Endodermal cell (in vitro differentiated cells): ENCODE results near the gene TTC24. TPM values are rescaled to one million over a fixed set of nuclear protein-coding genes. Genes with fewer than 3 reads are reported as not detected.
"Not testable (repeated sequence)": the region's sequence is repeated elsewhere in the genome, so short reads cannot be mapped to it uniquely, and the experiment has no call there.

Experiments
- DNase-seq: peaks from one replicate; pipeline ENCODE4 v3.0.0-alpha.2; 2017
- H3K27ac ChIP-seq: 2 replicates; pipeline ENCODE4 v1.5.1; 2013; ENCODE audit warnings: mild to moderate bottlenecking, low read depth, low read length, moderate library complexity
- H3K27me3 ChIP-seq: 2 replicates; pipeline ENCODE4 v1.6.1; 2013; ENCODE audit warnings: mild to moderate bottlenecking, low read length, moderate library complexity; ENCODE audit not compliant: insufficient read depth, control insufficient read depth, poor library complexity, severe bottlenecking
- H3K36me3 ChIP-seq: 2 replicates; pipeline ENCODE4 v1.7.0; 2013; ENCODE audit warnings: mild to moderate bottlenecking, low read length, moderate library complexity; ENCODE audit not compliant: control insufficient read depth, insufficient read depth
- H3K4me1 ChIP-seq: one replicate; pipeline ENCODE4 v1.7.0; 2013; ENCODE audit warnings: low read length; ENCODE audit not compliant: control insufficient read depth, insufficient read depth
- H3K4me3 ChIP-seq: 2 replicates; pipeline ENCODE4 v1.5.1; 2013; ENCODE audit warnings: mild to moderate bottlenecking, low read length, moderate library complexity
- H3K9ac ChIP-seq: 2 replicates; pipeline ENCODE4 v1.6.1; 2013; ENCODE audit warnings: mild to moderate bottlenecking, low read length, moderate library complexity; ENCODE audit not compliant: poor library complexity, severe bottlenecking; ENCODE audit errors: extremely low read depth
- H3K9me3 ChIP-seq: 2 replicates; pipeline ENCODE4 v1.6.1; 2013; ENCODE audit warnings: mild to moderate bottlenecking, low read length, moderate library complexity; ENCODE audit not compliant: control insufficient read depth
- H3K27ac Mint-ChIP-seq: 2 replicates; pipeline ENCODE4 v1.8.0; 2020; ENCODE audit warnings: mixed read lengths
- H3K27me3 Mint-ChIP-seq: 2 replicates; pipeline ENCODE4 v1.8.0; 2021; ENCODE audit warnings: mild to moderate bottlenecking, mixed read lengths; ENCODE audit not compliant: insufficient read depth
- H3K36me3 Mint-ChIP-seq: 2 replicates; pipeline ENCODE4 v1.8.0; 2020; ENCODE audit warnings: low read depth, mixed read lengths
- H3K4me1 Mint-ChIP-seq: 2 replicates; pipeline ENCODE4 v1.8.0; 2020; ENCODE audit warnings: mixed read lengths
- H3K4me3 Mint-ChIP-seq: 2 replicates; pipeline ENCODE4 v1.8.0; 2020; ENCODE audit warnings: mild to moderate bottlenecking, moderate library complexity, mixed read lengths
- H3K9me3 Mint-ChIP-seq: 2 replicates; pipeline ENCODE4 v1.8.0; 2020; ENCODE audit warnings: mild to moderate bottlenecking, mixed read lengths
- CTCF ChIP-seq: fragments of 200-600 bp; sonication (generic); conservative IDR thresholded peaks from 2 replicates; pipeline ENCODE4 v1.5.0; 2021; ENCODE audit warnings: antibody characterized with exemption, mild to moderate bottlenecking
- WGBS, 2 experiments: methylation state at CpG; one replicate each; pipeline versions ENCODE4 v1.1.5 to v1.1.7; 2013; ENCODE audit warnings: missing lambda C conversion rate in 2 of 2, mixed read lengths in 1 of 2; ENCODE audit not compliant: insufficient coverage in 1 of 2, insufficient read length in 1 of 2; 5-methylcytosine and 5-hydroxymethylcytosine counted together
- total RNA-seq, 2 donors: library from RNA; stranded (reverse); fragmentation: NEBNext Ultra II Directional in 1 of 2; extraction: Animal tissue kit (Norgen Biotek cat#: 25700) in 1 of 2; gene quantifications; 2 replicates in 1 of 2; 3 replicates in 1 of 2; pipeline ENCODE4 v1.2.1, GENCODE V29; 2021

TTC24 gene
- total RNA-seq, 2 donors from 2014 or later, result not detected

- Mint-ChIP-seq H3K4me3 (no peak overlapping the region), H3K4me1 (no peaks in the 10 kb centered on the region), H3K27me3 (no peaks in the 10 kb centered on the region), H3K27ac (no peak overlapping the region), H3K9me3 (no peaks in the 10 kb centered on the region), H3K36me3 (peaks cover 27% of the 10 kb centered on the region)
- no peak for DNase-seq
- WGBS, 2 experiments, result 93 to 100% methylated on average over 6 of the region's 6 CpGs
- H3K9me3 ChIP-seq, result no peaks in the 10 kb centered on the region
- no peaks in the 10 kb centered on the region for H3K4me1 ChIP-seq
- no peak overlapping the region for H3K27ac ChIP-seq
- H3K4me3 ChIP-seq, result no peak overlapping the region
- peaks cover 76% of the 10 kb centered on the region for H3K36me3 ChIP-seq
- H3K9ac ChIP-seq, result no peak overlapping the region
- TF ChIP-seq CTCF, result no peak
- no peaks in the 10 kb centered on the region for H3K27me3 ChIP-seq
Observed at GRCh38 chr1:156551869-156552268, 27.7 kb upstream of the TTC24 start.

DNA sequence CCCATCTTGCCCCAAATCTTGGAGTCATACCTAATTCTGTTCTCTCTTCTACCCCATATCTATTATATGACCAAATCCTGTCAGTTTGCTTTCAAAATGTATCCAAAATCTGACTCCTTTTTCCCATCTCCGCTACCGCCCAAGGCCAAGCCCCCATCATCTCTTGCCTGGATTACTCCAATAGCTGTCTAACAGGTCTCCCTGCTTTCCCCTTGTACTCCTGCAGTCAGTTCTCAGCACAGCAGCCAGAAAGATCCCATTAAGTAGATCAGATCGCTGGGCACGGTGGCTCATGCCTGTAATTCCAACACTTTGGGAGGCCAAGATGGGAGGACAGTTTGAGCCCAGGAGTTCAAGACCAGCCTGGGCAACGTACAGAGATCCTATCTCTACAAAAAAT, 27.0 kb upstream of the TTC24 start:
- H3K36me3 Mint-ChIP-seq, result peaks cover 25% of the 10 kb centered on the region
- H3K9me3 ChIP-seq, result no peaks in the 10 kb centered on the region

DNA sequence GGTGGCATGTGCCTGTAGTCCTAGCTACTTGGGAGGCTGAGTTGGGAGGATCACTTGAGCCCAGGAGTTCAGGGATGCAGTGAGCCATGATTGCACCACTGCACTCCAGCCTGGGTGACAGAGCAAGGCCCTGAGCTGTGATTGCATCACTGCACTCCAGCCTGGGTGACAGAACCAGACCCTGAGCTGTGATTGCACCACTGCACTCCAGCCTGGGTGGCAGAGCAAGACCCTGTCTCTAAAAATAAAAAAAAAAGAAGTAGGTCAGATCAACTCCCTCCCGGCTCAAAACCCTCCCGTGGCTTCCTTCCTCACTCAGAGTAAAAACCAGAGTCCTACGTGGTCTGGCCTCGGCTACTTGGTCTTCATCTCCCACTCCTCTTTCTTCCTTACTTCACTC, 26.6 kb upstream of the TTC24 start:
- not testable (repeated sequence) for H3K9me3 Mint-ChIP-seq, H3K27me3 Mint-ChIP-seq, H3K4me3 Mint-ChIP-seq, H3K27ac Mint-ChIP-seq, H3K27me3 ChIP-seq, H3K4me1 Mint-ChIP-seq, DNase-seq, H3K4me3 ChIP-seq, H3K27ac ChIP-seq, H3K4me1 ChIP-seq, H3K9me3 ChIP-seq, H3K9ac ChIP-seq
- H3K36me3 ChIP-seq, result peaks cover 66% of the 10 kb centered on the region
- 95 to 100% methylated on average over 3 to 4 of the region's 4 CpGs for WGBS, 2 experiments
- peaks cover 22% of the 10 kb centered on the region for H3K36me3 Mint-ChIP-seq

More for the DNA sequence above, 27.0 kb upstream of the TTC24 start:
- no peak overlapping the region for H3K4me3 Mint-ChIP-seq
- H3K9ac ChIP-seq, result no peak overlapping the region
- no peaks in the 10 kb centered on the region for H3K4me1 Mint-ChIP-seq
- H3K27me3 Mint-ChIP-seq, result no peaks in the 10 kb centered on the region
- no peak for DNase-seq
- WGBS, 2 experiments, result 75 to 77% methylated on average over 5 of the region's 5 CpGs
- TF ChIP-seq CTCF, result no peak
- peaks cover 70% of the 10 kb centered on the region for H3K36me3 ChIP-seq
- H3K4me3 ChIP-seq, result no peak overlapping the region
- H3K4me1 ChIP-seq, result no peaks in the 10 kb centered on the region
- H3K27ac Mint-ChIP-seq, result no peak overlapping the region
- no peak overlapping the region for H3K27ac ChIP-seq
- no peaks in the 10 kb centered on the region for H3K27me3 ChIP-seq
- no peaks in the 10 kb centered on the region for H3K9me3 Mint-ChIP-seq

DNA sequence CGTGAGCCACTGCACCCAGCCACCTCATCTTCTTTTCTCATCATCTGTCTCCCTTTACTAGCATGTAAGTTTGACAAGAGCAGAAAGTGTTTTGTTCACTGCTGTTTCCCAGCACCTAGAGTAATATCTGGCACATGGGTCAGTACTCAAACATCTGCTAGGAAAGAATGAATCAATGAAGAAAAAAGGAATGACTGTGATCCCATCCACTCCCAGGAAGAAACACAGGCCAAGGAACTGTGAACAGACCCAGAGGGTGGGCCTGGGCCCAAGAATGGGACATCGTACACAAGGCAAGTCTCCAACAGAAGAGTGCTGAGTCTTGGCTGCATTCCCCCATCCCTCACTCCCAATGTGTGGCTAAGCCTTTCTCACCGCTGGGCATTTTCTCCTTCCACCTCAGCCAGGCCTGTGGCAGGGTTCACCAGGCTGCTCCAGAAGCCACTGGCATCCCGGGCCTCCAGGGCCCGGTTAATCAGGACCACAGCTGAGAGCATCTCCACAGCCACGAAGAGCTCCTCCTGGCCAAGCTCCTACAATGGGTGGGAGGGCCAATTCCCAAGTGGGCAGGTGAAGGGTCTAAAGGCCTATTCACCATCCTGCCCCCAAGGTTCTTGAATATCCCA, 25.6 kb upstream of the TTC24 start:
- Mint-ChIP-seq H3K27ac (no peak overlapping the region), H3K36me3 (peaks cover 19% of the 10 kb centered on the region), H3K4me3 (no peak overlapping the region), H3K9me3 (no peaks in the 10 kb centered on the region), H3K27me3 (no peaks in the 10 kb centered on the region), H3K4me1 (no peaks in the 10 kb centered on the region)
- WGBS, 2 experiments, result 93 to 96% methylated on average over 4 to 6 of the region's 6 CpGs
- H3K36me3 ChIP-seq, result peaks cover 57% of the 10 kb centered on the region
- no peak for TF ChIP-seq CTCF
- DNase-seq, result no peak
- H3K27me3 ChIP-seq, result no peaks in the 10 kb centered on the region
- H3K4me3 ChIP-seq, result no peak overlapping the region
- H3K27ac ChIP-seq, result no peak overlapping the region
- H3K4me1 ChIP-seq, result no peaks in the 10 kb centered on the region
- no peak overlapping the region for H3K9ac ChIP-seq
- no peaks in the 10 kb centered on the region for H3K9me3 ChIP-seq
